Pancreas (tissue), 10 donors: ENCODE measurements around the gene TUBB3. TPM values are rescaled to one million over a fixed set of nuclear protein-coding genes. Genes with fewer than 3 reads are reported as not detected.

Experiments
- ATAC-seq, 4 donors: fragments of 200-7000 bp; cut with Tn5 transposase; one replicate each; pipeline versions ENCODE4 v1.8.0 to v1.9.1; 2020; ENCODE audit warnings: mild to moderate bottlenecking in 4 of 4, moderate library complexity in 4 of 4
- DNase-seq, 6 donors: peaks; one replicate each; pipeline ENCODE4 v3.0.0-alpha.2; 2020
- FAIRE-seq: peaks from 2 replicates; lab custom pipeline; 2012; peaks lifted over from hg19 to GRCh38; lab: Jason Lieb, UNC
- H3K27ac ChIP-seq, 4 donors: fragments of 200-600 bp; sonication (generic); 1 replicate in 3 of 4; 2 replicates in 1 of 4; pipeline versions ENCODE4 v1.5.0 to v1.8.0; 2020
- H3K27me3 ChIP-seq, 4 donors: fragments of 200-600 bp; one replicate each; pipeline ENCODE4 v1.8.0; 2021
- H3K36me3 ChIP-seq, 3 donors: fragments of 200-600 bp; sonication (generic) in 1 of 3; one replicate each; pipeline versions ENCODE4 v1.5.0 to v1.8.0; 2020 to 2021
- H3K4me1 ChIP-seq, 3 donors: fragments of 200-600 bp; one replicate each; pipeline ENCODE4 v1.8.0; 2021
- H3K4me3 ChIP-seq, 4 donors: fragments of 200-600 bp; sonication (generic) in 2 of 4; one replicate each; pipeline versions ENCODE4 v1.5.0 to v1.8.0; 2020 to 2021
- H3K9me3 ChIP-seq, 4 donors: fragments of 200-600 bp; one replicate each; pipeline ENCODE4 v1.8.0; 2021
- CTCF ChIP-seq, 4 donors: fragments of 200-600 bp; sonication (generic) in 3 of 4; IDR thresholded peaks; one replicate each; pipeline versions ENCODE4 v1.5.0 to v1.8.0; 2021; ENCODE audit warnings: antibody characterized with exemption in 4 of 4
- WGBS, 2 donors: extraction: QIAGEN DNeasy Blood & Tissue Kit; methylation state at CpG; one replicate each; pipeline ENCODE4 v1.1.7; 2013; 5-methylcytosine and 5-hydroxymethylcytosine counted together
- intact Hi-C, 3 donors: fragments of 100-400 bp; cut with DNase I; formaldehyde crosslinking; loops; one replicate each; pipeline versions ENCODE4 v1.11.1 to v1.14.2; 2022
- polyA plus RNA-seq, 2 donors: library from polyadenylated mRNA; stranded (reverse); fragments of 200-250 nt; gene quantifications; one replicate each; pipeline ENCODE4 v1.2.3, GENCODE V29; 2013
- total RNA-seq, 6 donors: library from RNA; stranded (reverse); fragmentation: NEBNext Ultra II Directional in 4 of 6; extraction: Animal tissue kit (Norgen Biotek cat#: 25700) in 4 of 6; gene quantifications; one replicate each; pipeline versions ENCODE4 v1.2.1 to v1.2.4, GENCODE V29; 2021 to 2023
- donor health status: healthy with polysubstance abuse.
- donor health status: DM: no; HTN: no; CAD: no; lungs with moderate emphysema.
- donor health status: DM: no; HTN: no; CAD: no.
- donor health status: control.
- donor health status: control.
- donor health status: Bipolar disorder and iron deficiency.
- donor health status: DM: yes; HTN: yes; CAD: no.
- donor health status: DM: no; HTN: no; CAD: no.
- donor health status: DM: no; HTN: no; CAD: no.
- donor health status: DM: yes; HTN: yes; CAD: no.

TUBB3 gene
- total and polyA plus RNA-seq, 8 donors, result 0.37 to 25.4 (median 1.8) TPM

GRCh38 chr16:89890886-89891657 is 32.1 kb upstream of the TUBB3 start:
- H3K4me3 ChIP-seq, result no peak overlapping the region
- H3K4me1 ChIP-seq, result no peaks in the 10 kb centered on the region
- H3K27ac ChIP-seq, result no peak overlapping the region
- peaks cover 0 to 71% (median 38%) of the 10 kb centered on the region in 3 donors for H3K36me3 ChIP-seq
- FAIRE-seq (no peak), ATAC-seq (peak in 1 of 4 donors; percentile 15), DNase-seq (peak in 1 of 6 donors; percentile 50)
- intact Hi-C loops, result no loop called here
- TF ChIP-seq CTCF (IDR thresholded peaks at IDR 0.05), result no peak
- no peaks in the 10 kb centered on the region for H3K9me3 ChIP-seq
- WGBS, 2 donors, result 72 to 78% methylated on average over 16 of the region's 16 CpGs
- H3K27me3 ChIP-seq, result no peaks in the 10 kb centered on the region

- no peaks in the 10 kb centered on the region for H3K4me1 ChIP-seq
- 93 to 95% methylated on average over 18 of the region's 18 CpGs for WGBS, 2 donors
- TF ChIP-seq CTCF (IDR thresholded peaks at IDR 0.05), result no peak
- intact Hi-C loops, result no loop called here
- no peak overlapping the region for H3K27ac ChIP-seq
- peaks cover 0 to 68% (median 34%) of the 10 kb centered on the region in 3 donors for H3K36me3 ChIP-seq
- no peak overlapping the region for H3K4me3 ChIP-seq
- ATAC-seq (no peak), DNase-seq (peak in 1 of 6 donors; percentile 64), FAIRE-seq (no peak)
- H3K27me3 ChIP-seq, result no peaks in the 10 kb centered on the region
- H3K9me3 ChIP-seq, result no peaks in the 10 kb centered on the region
These were observed 31.0 kb upstream of the TUBB3 start for GRCh38 chr16:89892055-89892630.

GRCh38 chr16:89892635-89893034 is 30.5 kb upstream of the TUBB3 start:
- peaks cover 0 to 66% (median 29%) of the 10 kb centered on the region in 3 donors for H3K36me3 ChIP-seq
- H3K27ac ChIP-seq, result no peak overlapping the region
- no peak for ATAC-seq
- no peaks in the 10 kb centered on the region for H3K27me3 ChIP-seq
- no peaks in the 10 kb centered on the region for H3K9me3 ChIP-seq
- H3K4me3 ChIP-seq, result no peak overlapping the region
- no peak for FAIRE-seq
- H3K4me1 ChIP-seq, result no peaks in the 10 kb centered on the region
- DNase-seq, result peak in 1 of 6 donors; percentile 46
- TF ChIP-seq CTCF (IDR thresholded peaks at IDR 0.05), result no peak
- 93 to 95% methylated on average over 9 of the region's 9 CpGs for WGBS, 2 donors
- intact Hi-C loops, result no loop called here

GRCh38 chr16:89893642-89894548 is 29.2 kb upstream of the TUBB3 start:
- peak in 1 of 6 donors; percentile 67 for DNase-seq
- FAIRE-seq, result no peak
- Histone ChIP-seq H3K9me3 (no peaks in the 10 kb centered on the region), H3K27ac (no peak overlapping the region), H3K36me3 (peaks cover 0 to 68% (median 26%) of the 10 kb centered on the region in 3 donors), H3K27me3 (no peaks in the 10 kb centered on the region), H3K4me1 (no peaks in the 10 kb centered on the region), H3K4me3 (no peak overlapping the region)
- TF ChIP-seq CTCF (IDR thresholded peaks at IDR 0.05), result no peak
- ATAC-seq, result peak in 1 of 4 donors; percentile 5
- WGBS, 2 donors, result 94% methylated on average over 45 of the region's 45 CpGs
- intact Hi-C loops, result no loop called here
